HEK293 (cell line): ENCODE data around the gene CAPN6.

ENCODE experiments used
- KLF16 ChIP-seq: fragments of 450-650 bp; formaldehyde crosslinking; IDR thresholded peaks from 2 replicates; pipeline ENCODE4 v1.5.1; 2017; ENCODE audit warnings: missing biosample characterization, missing genetic modification characterization
- SALL2 ChIP-seq: fragments of 450-650 bp; formaldehyde crosslinking; IDR thresholded peaks from 2 replicates; pipeline ENCODE4 v1.5.0; 2017; ENCODE audit warnings: missing biosample characterization, mild to moderate bottlenecking, missing genetic modification characterization, borderline replicate concordance
- TRIM28 ChIP-seq: IDR thresholded peaks from 2 replicates; pipeline ENCODE4 v1.6.1; 2011; ENCODE audit warnings: low read length, control low read depth, borderline replicate concordance
- ZNF121 ChIP-seq: fragments of 450-650 bp; formaldehyde crosslinking; IDR thresholded peaks from 2 replicates; pipeline ENCODE4 v1.5.1; 2016; ENCODE audit warnings: missing biosample characterization, missing genetic modification characterization
- ZNF138 ChIP-seq: fragments of 450-650 bp; formaldehyde crosslinking; IDR thresholded peaks from 2 replicates; pipeline ENCODE4 v1.5.1; 2016; ENCODE audit warnings: missing biosample characterization, missing genetic modification characterization, borderline replicate concordance
- ZNF146 ChIP-seq: fragments of 450-650 bp; formaldehyde crosslinking; IDR thresholded peaks from 2 replicates; pipeline ENCODE4 v1.5.1; 2016; ENCODE audit warnings: missing biosample characterization, missing genetic modification characterization
- ZNF184 ChIP-seq: fragments of 450-650 bp; IDR thresholded peaks from 2 replicates; pipeline ENCODE4 v1.5.1; 2018; ENCODE audit warnings: missing biosample characterization, mild to moderate bottlenecking, missing genetic modification characterization
- ZNF501 ChIP-seq: fragments of 450-650 bp; formaldehyde crosslinking; IDR thresholded peaks from 2 replicates; pipeline ENCODE4 v1.5.1; 2016; ENCODE audit warnings: missing biosample characterization, missing genetic modification characterization
- TF ChIP-seq, protein P1 (sequence below): fragments of 450-650 bp; formaldehyde crosslinking; IDR thresholded peaks from 2 replicates; pipeline ENCODE4 v1.5.1; 2017; ENCODE audit warnings: missing biosample characterization, missing genetic modification characterization
- TF ChIP-seq, protein P2 (sequence below): fragments of 450-650 bp; formaldehyde crosslinking; optimal IDR thresholded peaks from 2 replicates; pipeline ENCODE3; 2016; ENCODE audit warnings: missing biosample characterization, mild to moderate bottlenecking, missing genetic modification characterization
- TF ChIP-seq, protein P3 (sequence below): fragments of 450-650 bp; formaldehyde crosslinking; IDR thresholded peaks from 2 replicates; pipeline ENCODE4 v1.5.1; 2016; ENCODE audit warnings: missing biosample characterization, missing genetic modification characterization
- TF ChIP-seq, protein P4 (sequence below): sonication (generic); formaldehyde crosslinking; IDR thresholded peaks from 2 replicates; pipeline ENCODE4 v1.8.1; 2022; ENCODE audit warnings: mild to moderate bottlenecking, moderate library complexity, missing genetic modification reagents
- TF ChIP-seq, protein P5 (sequence below): fragments of 450-650 bp; formaldehyde crosslinking; IDR thresholded peaks from 2 replicates; pipeline ENCODE4 v1.5.1; 2016; ENCODE audit warnings: missing biosample characterization, missing genetic modification characterization

DNA sequence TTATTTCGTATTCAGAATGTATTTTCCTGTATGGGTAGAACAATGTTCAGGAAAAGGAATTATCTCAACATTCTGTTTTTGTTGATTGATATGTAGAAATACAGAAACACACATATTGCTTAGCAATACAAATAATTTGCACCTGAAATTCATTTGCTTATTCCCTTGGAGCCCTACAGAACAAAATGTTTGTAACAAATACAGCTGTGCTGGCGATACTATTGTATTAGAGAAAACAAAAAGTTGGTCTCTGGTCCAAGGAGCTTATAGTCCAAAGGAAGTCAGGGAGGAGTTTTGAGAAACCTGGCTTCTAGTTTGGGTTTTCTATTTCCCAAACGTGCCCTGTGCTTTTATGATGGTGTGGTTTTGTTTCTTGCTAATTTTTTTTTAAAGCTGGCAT lies 37.8 kb upstream of the CAPN6 start:
- TF ChIP-seq KLF16 (tag by site-specific recombination) (no peak), ZNF121 (tag by site-specific recombination) (no peak), ZNF501 (tag by site-specific recombination) (no peak), TRIM28 (no peak), ZNF184 (tag by site-specific recombination) (no peak), SALL2 (tag by site-specific recombination) (no peak), ZNF146 (tag by site-specific recombination) (no peak), ZNF138 (tag by site-specific recombination) (no peak)
- TF ChIP-seq, protein P1, sequence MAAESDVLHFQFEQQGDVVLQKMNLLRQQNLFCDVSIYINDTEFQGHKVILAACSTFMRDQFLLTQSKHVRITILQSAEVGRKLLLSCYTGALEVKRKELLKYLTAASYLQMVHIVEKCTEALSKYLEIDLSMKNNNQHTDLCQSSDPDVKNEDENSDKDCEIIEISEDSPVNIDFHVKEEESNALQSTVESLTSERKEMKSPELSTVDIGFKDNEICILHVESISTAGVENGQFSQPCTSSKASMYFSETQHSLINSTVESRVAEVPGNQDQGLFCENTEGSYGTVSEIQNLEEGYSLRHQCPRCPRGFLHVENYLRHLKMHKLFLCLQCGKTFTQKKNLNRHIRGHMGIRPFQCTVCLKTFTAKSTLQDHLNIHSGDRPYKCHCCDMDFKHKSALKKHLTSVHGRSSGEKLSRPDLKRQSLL (tag by site-specific recombination): no peak
- TF ChIP-seq, protein P2, sequence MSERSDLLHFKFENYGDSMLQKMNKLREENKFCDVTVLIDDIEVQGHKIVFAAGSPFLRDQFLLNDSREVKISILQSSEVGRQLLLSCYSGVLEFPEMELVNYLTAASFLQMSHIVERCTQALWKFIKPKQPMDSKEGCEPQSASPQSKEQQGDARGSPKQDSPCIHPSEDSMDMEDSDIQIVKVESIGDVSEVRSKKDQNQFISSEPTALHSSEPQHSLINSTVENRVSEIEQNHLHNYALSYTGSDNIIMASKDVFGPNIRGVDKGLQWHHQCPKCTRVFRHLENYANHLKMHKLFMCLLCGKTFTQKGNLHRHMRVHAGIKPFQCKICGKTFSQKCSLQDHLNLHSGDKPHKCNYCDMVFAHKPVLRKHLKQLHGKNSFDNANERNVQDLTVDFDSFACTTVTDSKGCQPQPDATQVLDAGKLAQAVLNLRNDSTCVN: no peak
- TF ChIP-seq, protein P3, sequence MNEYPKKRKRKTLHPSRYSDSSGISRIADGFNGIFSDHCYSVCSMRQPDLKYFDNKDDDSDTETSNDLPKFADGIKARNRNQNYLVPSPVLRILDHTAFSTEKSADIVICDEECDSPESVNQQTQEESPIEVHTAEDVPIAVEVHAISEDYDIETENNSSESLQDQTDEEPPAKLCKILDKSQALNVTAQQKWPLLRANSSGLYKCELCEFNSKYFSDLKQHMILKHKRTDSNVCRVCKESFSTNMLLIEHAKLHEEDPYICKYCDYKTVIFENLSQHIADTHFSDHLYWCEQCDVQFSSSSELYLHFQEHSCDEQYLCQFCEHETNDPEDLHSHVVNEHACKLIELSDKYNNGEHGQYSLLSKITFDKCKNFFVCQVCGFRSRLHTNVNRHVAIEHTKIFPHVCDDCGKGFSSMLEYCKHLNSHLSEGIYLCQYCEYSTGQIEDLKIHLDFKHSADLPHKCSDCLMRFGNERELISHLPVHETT (tag by site-specific recombination): no peak
- TF ChIP-seq, protein P4, sequence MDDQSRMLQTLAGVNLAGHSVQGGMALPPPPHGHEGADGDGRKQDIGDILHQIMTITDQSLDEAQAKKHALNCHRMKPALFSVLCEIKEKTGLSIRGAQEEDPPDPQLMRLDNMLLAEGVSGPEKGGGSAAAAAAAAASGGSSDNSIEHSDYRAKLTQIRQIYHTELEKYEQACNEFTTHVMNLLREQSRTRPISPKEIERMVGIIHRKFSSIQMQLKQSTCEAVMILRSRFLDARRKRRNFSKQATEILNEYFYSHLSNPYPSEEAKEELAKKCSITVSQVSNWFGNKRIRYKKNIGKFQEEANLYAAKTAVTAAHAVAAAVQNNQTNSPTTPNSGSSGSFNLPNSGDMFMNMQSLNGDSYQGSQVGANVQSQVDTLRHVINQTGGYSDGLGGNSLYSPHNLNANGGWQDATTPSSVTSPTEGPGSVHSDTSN (CRISPR knock-in tag): no peak
- TF ChIP-seq, protein P5, sequence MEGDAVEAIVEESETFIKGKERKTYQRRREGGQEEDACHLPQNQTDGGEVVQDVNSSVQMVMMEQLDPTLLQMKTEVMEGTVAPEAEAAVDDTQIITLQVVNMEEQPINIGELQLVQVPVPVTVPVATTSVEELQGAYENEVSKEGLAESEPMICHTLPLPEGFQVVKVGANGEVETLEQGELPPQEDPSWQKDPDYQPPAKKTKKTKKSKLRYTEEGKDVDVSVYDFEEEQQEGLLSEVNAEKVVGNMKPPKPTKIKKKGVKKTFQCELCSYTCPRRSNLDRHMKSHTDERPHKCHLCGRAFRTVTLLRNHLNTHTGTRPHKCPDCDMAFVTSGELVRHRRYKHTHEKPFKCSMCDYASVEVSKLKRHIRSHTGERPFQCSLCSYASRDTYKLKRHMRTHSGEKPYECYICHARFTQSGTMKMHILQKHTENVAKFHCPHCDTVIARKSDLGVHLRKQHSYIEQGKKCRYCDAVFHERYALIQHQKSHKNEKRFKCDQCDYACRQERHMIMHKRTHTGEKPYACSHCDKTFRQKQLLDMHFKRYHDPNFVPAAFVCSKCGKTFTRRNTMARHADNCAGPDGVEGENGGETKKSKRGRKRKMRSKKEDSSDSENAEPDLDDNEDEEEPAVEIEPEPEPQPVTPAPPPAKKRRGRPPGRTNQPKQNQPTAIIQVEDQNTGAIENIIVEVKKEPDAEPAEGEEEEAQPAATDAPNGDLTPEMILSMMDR (tag by site-specific recombination): no peak
